OCI-LY1 (cell line): Measurements from ENCODE around the gene PLA2G6.

Experiments used
- EZH2 ChIP-seq: fragments of 200-600 bp; sonication (generic), shearing (Covaris generic); IDR thresholded peaks from 2 replicates; pipeline ENCODE4 v1.8.0; 2017; ENCODE audit warnings: borderline replicate concordance, mixed run types, mild to moderate bottlenecking, antibody characterized with exemption, low read length, moderate library complexity, mixed read lengths
- TF ChIP-seq, protein P1 (sequence below): fragments of 200-600 bp; sonication (generic), shearing (Covaris generic); IDR thresholded peaks from 2 replicates; pipeline ENCODE4 v1.5.1; 2017; ENCODE audit warnings: mild to moderate bottlenecking, antibody characterized with exemption, low read length, moderate library complexity, mixed read lengths

DNA sequence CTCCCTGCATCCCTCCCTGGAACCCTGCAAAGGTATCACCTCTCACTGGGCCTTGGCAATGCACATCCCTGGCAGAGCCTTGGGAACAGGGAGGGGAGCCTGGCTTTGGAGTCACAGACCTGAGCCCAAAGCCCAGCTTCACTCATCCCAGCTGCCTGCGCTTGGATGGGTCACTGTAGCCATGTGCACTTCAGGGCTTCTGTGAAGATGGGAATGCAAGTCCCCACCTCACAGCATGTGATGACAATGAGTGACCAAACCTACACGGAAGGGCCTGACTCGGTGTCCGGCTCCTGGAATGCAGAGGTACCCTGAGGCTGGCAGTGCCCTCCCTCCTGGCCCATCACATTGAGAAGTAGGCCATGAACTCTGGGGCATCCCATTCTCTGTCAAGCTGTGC lies 48.3 kb downstream of the PLA2G6 start:
- TF ChIP-seq, protein P1, sequence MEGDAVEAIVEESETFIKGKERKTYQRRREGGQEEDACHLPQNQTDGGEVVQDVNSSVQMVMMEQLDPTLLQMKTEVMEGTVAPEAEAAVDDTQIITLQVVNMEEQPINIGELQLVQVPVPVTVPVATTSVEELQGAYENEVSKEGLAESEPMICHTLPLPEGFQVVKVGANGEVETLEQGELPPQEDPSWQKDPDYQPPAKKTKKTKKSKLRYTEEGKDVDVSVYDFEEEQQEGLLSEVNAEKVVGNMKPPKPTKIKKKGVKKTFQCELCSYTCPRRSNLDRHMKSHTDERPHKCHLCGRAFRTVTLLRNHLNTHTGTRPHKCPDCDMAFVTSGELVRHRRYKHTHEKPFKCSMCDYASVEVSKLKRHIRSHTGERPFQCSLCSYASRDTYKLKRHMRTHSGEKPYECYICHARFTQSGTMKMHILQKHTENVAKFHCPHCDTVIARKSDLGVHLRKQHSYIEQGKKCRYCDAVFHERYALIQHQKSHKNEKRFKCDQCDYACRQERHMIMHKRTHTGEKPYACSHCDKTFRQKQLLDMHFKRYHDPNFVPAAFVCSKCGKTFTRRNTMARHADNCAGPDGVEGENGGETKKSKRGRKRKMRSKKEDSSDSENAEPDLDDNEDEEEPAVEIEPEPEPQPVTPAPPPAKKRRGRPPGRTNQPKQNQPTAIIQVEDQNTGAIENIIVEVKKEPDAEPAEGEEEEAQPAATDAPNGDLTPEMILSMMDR, result no peak
- TF ChIP-seq EZH2, result no peak
